AG04449 (cell line): Measurements from ENCODE around the gene KRT33A.

Experiments
- CTCF ChIA-PET: fragments of 350-600 bp; formaldehyde crosslinking; extraction: SDS; loops from one replicate; lab custom pipeline; 2021; ENCODE audit warnings: antibody characterized with exemption; lab: Yijun Ruan, JAX
- POLR2A ChIA-PET: fragments of 400-600, 350-600 bp; formaldehyde crosslinking; extraction: SDS; loops from one replicate; lab custom pipeline; 2020; ENCODE audit warnings: antibody characterized with exemption, inconsistent platforms; lab: Yijun Ruan, JAX
- DNase-seq: peaks from one replicate; pipeline ENCODE4 v3.0.0-alpha.2; 2010; ENCODE audit warnings: low read depth, low spot score
- H3K4me3 ChIP-seq: 2 replicates; pipeline ENCODE4 v1.5.1; 2011; ENCODE audit warnings: low read depth, mild to moderate bottlenecking, control low read depth, low read length
- CTCF ChIP-seq: IDR thresholded peaks from one replicate; pipeline ENCODE4 v1.5.1; 2011; ENCODE audit warnings: mild to moderate bottlenecking, moderate library complexity, low read length, control low read depth, inconsistent platforms; ENCODE audit not compliant: insufficient read depth; ENCODE audit errors: missing control alignments

Gene KRT33A

DNA sequence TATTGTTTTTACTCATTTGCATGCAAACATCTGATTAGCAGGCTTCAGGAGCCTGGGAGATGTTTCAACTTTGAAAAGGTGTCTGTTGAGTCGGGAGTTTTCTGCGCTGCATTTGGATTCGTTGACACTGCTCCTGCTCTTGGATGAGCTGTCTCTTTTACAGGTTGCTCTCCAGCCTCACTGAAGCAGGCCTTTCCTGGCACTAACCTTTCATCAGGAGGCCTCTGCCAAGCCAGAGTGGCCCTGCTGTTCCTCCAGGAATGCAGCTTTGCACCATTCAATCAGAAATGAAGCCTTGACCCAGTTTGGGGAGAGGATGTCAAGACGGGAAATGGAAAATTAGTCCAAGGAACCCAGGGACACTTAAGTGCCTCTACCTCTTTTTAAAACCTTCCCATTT, 47.6 kb downstream of the KRT33A start:
- POLR2A ChIA-PET = no interaction called here
- H3K4me3 ChIP-seq = no peak overlapping the region
- CTCF ChIA-PET = interaction anchor here (3.0 kb wide), 1 partner anchor 19 kb away, joined by 13 read pairs; no protein-coding TSS in a partner anchor
- no peak for DNase-seq
- no peak for TF ChIP-seq CTCF

DNA sequence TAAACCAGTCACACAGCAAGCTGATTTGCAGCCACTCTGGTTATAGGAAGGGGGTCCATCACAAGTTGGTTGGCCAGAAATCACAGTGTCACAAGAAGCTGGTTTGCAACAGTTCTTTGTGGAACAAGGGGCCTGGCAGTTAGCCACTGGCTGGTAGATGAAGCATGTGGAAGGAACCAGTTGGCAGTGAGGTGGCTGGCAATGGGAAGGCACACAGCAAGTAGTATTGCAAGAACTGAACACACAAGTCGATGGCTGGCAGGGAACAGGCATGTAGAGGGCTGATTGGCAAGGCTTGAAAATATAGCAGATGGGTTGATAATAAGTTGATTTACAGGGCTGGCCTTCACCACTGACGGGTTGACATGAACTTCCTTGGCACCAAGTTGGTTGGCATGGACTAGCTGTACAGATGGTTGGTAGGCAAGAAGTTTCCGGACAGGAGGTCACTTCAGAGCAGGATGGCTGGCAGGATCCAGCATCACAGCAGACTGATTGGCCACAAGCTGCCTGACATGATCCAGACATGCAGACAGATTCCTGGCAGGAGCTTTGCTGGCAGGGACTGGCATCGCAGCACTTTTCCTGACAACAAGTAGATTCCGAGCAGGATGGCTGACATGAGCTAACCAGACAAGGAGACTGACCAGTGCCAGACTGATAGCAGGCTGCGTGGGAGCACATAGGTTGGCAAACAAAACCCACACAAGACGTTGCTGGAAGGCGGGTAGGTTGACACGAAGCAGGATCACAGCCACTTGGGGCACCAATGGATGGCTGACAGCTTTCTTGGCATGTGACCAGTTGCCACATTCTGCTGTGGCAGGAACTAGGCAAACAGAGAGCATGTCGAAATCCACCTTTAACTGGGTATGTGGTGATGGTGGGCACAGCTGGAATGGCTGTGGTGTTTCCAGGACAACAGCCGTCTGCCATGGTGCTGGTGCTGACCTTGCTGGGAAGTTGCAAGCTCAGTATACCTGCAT, 48.4 kb downstream of the KRT33A start, which contains the start of gene KRTAP29-1:
Gene KRTAP29-1, minus strand, starts transcription at position 936 of the 986 bp plus-strand sequence. Its CDS starts 0 bp downstream, at position 936.
- CTCF ChIA-PET = interaction anchor here (3.0 kb wide), 1 partner anchor 20 kb away, joined by 13 read pairs; no protein-coding TSS in a partner anchor
- no peak for TF ChIP-seq CTCF

DNA sequence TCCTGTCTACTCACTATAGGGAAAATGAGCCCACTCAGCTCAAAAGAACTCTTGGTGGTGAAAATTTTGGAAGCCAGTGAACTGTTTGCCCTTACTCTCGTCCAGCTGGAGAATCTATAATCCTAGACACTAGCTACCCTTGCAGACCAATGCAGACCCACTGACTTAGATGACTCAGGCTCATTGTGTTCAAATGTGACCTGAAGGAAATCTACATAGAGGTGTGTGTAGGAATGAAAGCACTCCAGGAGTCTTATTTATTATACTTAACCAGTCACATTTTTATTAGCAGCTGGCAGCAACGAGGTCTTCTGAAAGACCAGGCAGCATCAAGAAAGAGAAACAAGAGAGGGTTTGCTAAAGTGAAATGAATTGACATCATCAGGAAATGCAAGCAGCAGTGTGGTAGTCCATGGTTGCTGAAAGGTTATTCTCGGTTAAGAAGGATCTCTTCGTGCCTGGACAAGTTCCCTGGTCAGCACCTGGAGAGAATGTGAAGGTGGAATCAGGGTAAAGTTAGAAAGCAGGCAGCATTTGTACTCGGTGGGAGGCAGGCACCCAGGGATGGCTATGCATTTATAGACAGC, 49.3 kb downstream of the KRT33A start:
- no peak overlapping the region for H3K4me3 ChIP-seq
- CTCF ChIA-PET = interaction anchor here (1.2 kb wide), 1 partner anchor 21 kb away, joined by 9 read pairs; no protein-coding TSS in a partner anchor
- POLR2A ChIA-PET = no interaction called here
- no peak for DNase-seq
- no peak for TF ChIP-seq CTCF

More for the DNA sequence above, 48.4 kb downstream of the KRT33A start, which contains the start of gene KRTAP29-1:
- POLR2A ChIA-PET = no interaction called here
- H3K4me3 ChIP-seq = no peak within 1 kb of the TSS
- no peak for DNase-seq

GRCh38 chr17:41298458-41299135, 52.0 kb downstream of the KRT33A start:
- ChIA-PET CTCF (no interaction called here), POLR2A (no interaction called here)
- no peak overlapping the region for H3K4me3 ChIP-seq
- TF ChIP-seq CTCF = no peak
- no peak for DNase-seq

GRCh38 chr17:41296846-41297245, 53.8 kb downstream of the KRT33A start:
- ChIA-PET POLR2A (no interaction called here), CTCF (no interaction called here)
- TF ChIP-seq CTCF = no peak
- H3K4me3 ChIP-seq = no peak overlapping the region
- no peak for DNase-seq
